ENCODE results near the gene DHX32. TPM values are rescaled to one million over a fixed set of nuclear protein-coding genes. Genes with fewer than 3 reads are reported as not detected.

Gene DHX32
- total RNA-seq, 3 donors from 2014 or later (not counting 1 experiment from before 2014, with no cell fraction given), result 6.9 to 11.9 (median 10.9) TPM

GRCh38 chr10:125788156-125789034 is 92.7 kb downstream of the DHX32 start:
- peaks cover 4% of the 10 kb centered on the region for H3K36me3 ChIP-seq (ENCODE audit: control insufficient read depth, insufficient read depth, low read length)
- Mint-ChIP-seq H3K9me3 (no peaks in the 10 kb centered on the region), H3K4me3 (no peak overlapping the region), H3K27ac (peak overlapping the region; percentile 44 to 51), H3K27me3 (ENCODE audit: low read depth in 2 of 2) (no peaks in the 10 kb centered on the region), H3K36me3 (no peaks in the 10 kb centered on the region), H3K4me1 (peaks cover 25 to 28% of the 10 kb centered on the region in 2 donors)
- H3K4me3 ChIP-seq (ENCODE audit: low read length), result no peak overlapping the region
- H3K9me3 ChIP-seq (ENCODE audit: control insufficient read depth, insufficient read depth, low read length), result no peaks in the 10 kb centered on the region
- peaks cover 43% of the 10 kb centered on the region for H3K4me1 ChIP-seq (ENCODE audit: control insufficient read depth, insufficient read depth, low read length)
- no peak for DNase-seq
- TF ChIP-seq CTCF (IDR thresholded peaks at IDR 0.05), result no peak
- ATAC-seq, result peak in 1 of 3 donors; percentile 36
- WGBS (ENCODE audit: insufficient coverage), result 69% methylated on average over 16 of the region's 17 CpGs
- no peaks in the 10 kb centered on the region for H3K27me3 ChIP-seq (ENCODE audit: control insufficient read depth, insufficient read depth, low read length)
- intact Hi-C loops (cut with micrococcal nuclease), result no loop called here
- H3K27ac ChIP-seq (ENCODE audit: low read length), result peak overlapping the region; percentile 4

Other genes starting within 250 kb of the DHX32 start
- not detected for gene TEX36, start 198.1 kb downstream of the DHX32 start, total RNA-seq
- gene EDRF1, start 161.6 kb downstream of the DHX32 start, total RNA-seq, result 10 to 100 TPM; 40.6 to 66.2 (median 57.5) TPM
- gene MMP21, start 105.5 kb downstream of the DHX32 start, total RNA-seq, result under 1 TPM; 0.32 to 0.85 (median 0.35) TPM
- gene UROS, start 58.0 kb downstream of the DHX32 start, total RNA-seq, result 10 to 100 TPM; 29.1 to 42.5 (median 35.2) TPM
- gene BCCIP, start 57.7 kb downstream of the DHX32 start, total RNA-seq, result 10 to 100 TPM; 39.3 to 48.2 (median 41.3) TPM
- gene FANK1, start 15.3 kb upstream of the DHX32 start, total RNA-seq, result not detected